Keratinocyte (primary cell): Measurements from ENCODE around the gene DECR2.

Experiments
- EZH2 ChIP-seq: IDR thresholded peaks from one replicate; pipeline ENCODE4 v1.6.1; 2012; ENCODE audit warnings: inconsistent platforms, mild to moderate bottlenecking, low read length, moderate library complexity
- TF ChIP-seq, protein P1 (sequence below), 3 experiments: IDR thresholded peaks in 1 of 3; conservative IDR thresholded peaks in 1 of 3; optimal IDR thresholded peaks in 1 of 3; 2 replicates in 2 of 3; 3 replicates in 1 of 3; pipeline versions ENCODE3 to v1.5.1; 2011; ENCODE audit warnings: low read length in 3 of 3, mild to moderate bottlenecking in 3 of 3, moderate library complexity in 2 of 3, control low read depth in 1 of 3, inconsistent platforms in 1 of 3; ENCODE audit not compliant: insufficient read depth in 2 of 3; ENCODE audit errors: extremely low read depth in 1 of 3

DNA sequence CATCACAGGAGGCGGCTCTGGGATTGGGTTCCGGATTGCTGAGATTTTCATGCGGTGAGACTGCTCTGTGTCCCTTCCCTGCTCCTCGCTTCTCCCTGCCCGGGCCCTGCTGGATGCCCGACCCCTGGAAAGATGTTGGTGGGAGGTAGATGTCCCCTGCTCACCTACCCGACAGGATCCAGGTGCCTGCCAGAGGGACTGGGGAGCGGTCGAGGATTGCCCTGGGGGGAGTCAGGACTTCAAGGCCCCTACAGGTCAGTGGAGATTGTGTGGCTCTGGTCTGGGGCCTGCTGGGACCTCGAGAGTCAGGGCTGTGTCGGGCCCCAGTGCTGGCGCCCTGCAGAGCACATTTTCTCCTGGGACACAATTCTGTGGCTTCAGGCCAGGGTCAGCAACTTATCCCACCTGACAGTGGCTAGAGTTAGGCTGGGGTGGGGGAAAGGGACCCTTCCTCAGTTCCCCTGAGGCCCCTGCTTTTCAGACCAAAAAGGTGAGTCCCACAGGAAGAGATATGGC, 3.3 kb downstream of the DECR2 start:
- TF ChIP-seq, protein P1, sequence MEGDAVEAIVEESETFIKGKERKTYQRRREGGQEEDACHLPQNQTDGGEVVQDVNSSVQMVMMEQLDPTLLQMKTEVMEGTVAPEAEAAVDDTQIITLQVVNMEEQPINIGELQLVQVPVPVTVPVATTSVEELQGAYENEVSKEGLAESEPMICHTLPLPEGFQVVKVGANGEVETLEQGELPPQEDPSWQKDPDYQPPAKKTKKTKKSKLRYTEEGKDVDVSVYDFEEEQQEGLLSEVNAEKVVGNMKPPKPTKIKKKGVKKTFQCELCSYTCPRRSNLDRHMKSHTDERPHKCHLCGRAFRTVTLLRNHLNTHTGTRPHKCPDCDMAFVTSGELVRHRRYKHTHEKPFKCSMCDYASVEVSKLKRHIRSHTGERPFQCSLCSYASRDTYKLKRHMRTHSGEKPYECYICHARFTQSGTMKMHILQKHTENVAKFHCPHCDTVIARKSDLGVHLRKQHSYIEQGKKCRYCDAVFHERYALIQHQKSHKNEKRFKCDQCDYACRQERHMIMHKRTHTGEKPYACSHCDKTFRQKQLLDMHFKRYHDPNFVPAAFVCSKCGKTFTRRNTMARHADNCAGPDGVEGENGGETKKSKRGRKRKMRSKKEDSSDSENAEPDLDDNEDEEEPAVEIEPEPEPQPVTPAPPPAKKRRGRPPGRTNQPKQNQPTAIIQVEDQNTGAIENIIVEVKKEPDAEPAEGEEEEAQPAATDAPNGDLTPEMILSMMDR (optimal IDR thresholded peaks at IDR 0.05 in 1 of 3, IDR thresholded peaks at IDR 0.05 in 1 of 3, conservative IDR thresholded peaks at IDR 0.05 in 1 of 3; ENCODE audit: extremely low read depth in 1 of 3, insufficient read depth in 2 of 3, low read length in 3 of 3), result no peak
- TF ChIP-seq EZH2, result no peak
